Measurements from ENCODE around the gene CBR1.
"Not testable (repeated sequence)": the region's sequence is repeated elsewhere in the genome, so short reads cannot be mapped to it uniquely, and the experiment has no call there.

The CBR1 gene

GRCh38 chr21:36082237-36082664, 12.4 kb downstream of the CBR1 start:
- no peak for DNase-seq

GRCh38 chr21:36087362-36088138, 17.7 kb downstream of the CBR1 start:
- DNase-seq: no peak

- DNase-seq: no peak
Measured at GRCh38 chr21:36089946-36090345, 20.1 kb downstream of the CBR1 start.

GRCh38 chr21:36092681-36093080, 22.9 kb downstream of the CBR1 start:
- no peak for DNase-seq

- DNase-seq: no peak
Measured at GRCh38 chr21:36093512-36093911, 23.7 kb downstream of the CBR1 start.

- no peak for DNase-seq
Measured at GRCh38 chr21:36096398-36097290, 26.8 kb downstream of the CBR1 start.

GRCh38 chr21:36097427-36098181, 27.8 kb downstream of the CBR1 start:
- DNase-seq: no peak

- DNase-seq: no peak
Measured at GRCh38 chr21:36098182-36098532, 28.3 kb downstream of the CBR1 start.

- DNase-seq: no peak
Measured at GRCh38 chr21:36099000-36099399, 29.2 kb downstream of the CBR1 start.

GRCh38 chr21:36099695-36100211, 29.9 kb downstream of the CBR1 start:
- not testable (repeated sequence) for DNase-seq

GRCh38 chr21:36100971-36101641, 31.3 kb downstream of the CBR1 start:
- DNase-seq: no peak

- no peak for DNase-seq
Measured at GRCh38 chr21:36103434-36103833, 33.6 kb downstream of the CBR1 start.

- DNase-seq: peak; percentile 49 to 51
Measured at GRCh38 chr21:36104317-36105300, 34.8 kb downstream of the CBR1 start.

- DNase-seq: no peak
Measured at GRCh38 chr21:36105327-36105842, 35.6 kb downstream of the CBR1 start.

GRCh38 chr21:36109868-36110267, 40.0 kb downstream of the CBR1 start:
- DNase-seq: no peak

- DNase-seq: no peak
Measured at GRCh38 chr21:36111238-36111637, 41.4 kb downstream of the CBR1 start.

GRCh38 chr21:36113647-36114428, 44.0 kb downstream of the CBR1 start:
- peak; percentile 34 for DNase-seq

- DNase-seq: no peak
Measured at GRCh38 chr21:36115138-36115730, 45.4 kb downstream of the CBR1 start.

GRCh38 chr21:36117286-36117741, 47.5 kb downstream of the CBR1 start:
- DNase-seq: no peak
